Stimulated activated CD8-positive, alpha-beta memory T cell treated with anti-CD3 and anti-CD28 coated beads, Interleukin-7, amount 100 ng/mL, for 48 hours (primary cell): ENCODE results near the gene DLG2.
"Not testable (repeated sequence)": the region's sequence is repeated elsewhere in the genome, so short reads cannot be mapped to it uniquely, and the experiment has no call there.

Experiments used
- DNase-seq, 2 donors: peaks; one replicate each; pipeline ENCODE4 v3.0.0-alpha.2; 2020; ENCODE audit warnings: low read depth in 1 of 2; ENCODE audit errors: extremely low read depth in 1 of 2

The DLG2 gene

GRCh38 chr11:85044911-85045310 lies 582.2 kb downstream of the DLG2 start:
- DNase-seq: no peak

GRCh38 chr11:85042361-85042760 lies 584.8 kb downstream of the DLG2 start:
- DNase-seq: no peak

GRCh38 chr11:85040166-85040565 lies 587.0 kb downstream of the DLG2 start:
- DNase-seq: no peak

GRCh38 chr11:85029964-85030363 lies 597.2 kb downstream of the DLG2 start:
- no peak for DNase-seq

- DNase-seq: no peak
Measured at GRCh38 chr11:85028329-85029101, 598.6 kb downstream of the DLG2 start.

GRCh38 chr11:85027346-85027745 lies 599.8 kb downstream of the DLG2 start:
- no peak for DNase-seq

GRCh38 chr11:85021058-85021457 lies 606.1 kb downstream of the DLG2 start:
- no peak for DNase-seq

- no peak for DNase-seq
Measured at GRCh38 chr11:84993386-84993785, 633.8 kb downstream of the DLG2 start.

GRCh38 chr11:84990141-84990540 lies 637.0 kb downstream of the DLG2 start:
- no peak for DNase-seq

GRCh38 chr11:84987686-84988187 lies 639.4 kb downstream of the DLG2 start:
- not testable (repeated sequence) for DNase-seq

GRCh38 chr11:84981301-84981700 lies 645.8 kb downstream of the DLG2 start:
- no peak for DNase-seq

GRCh38 chr11:84969103-84969502 lies 658.0 kb downstream of the DLG2 start:
- no peak for DNase-seq

GRCh38 chr11:84965484-84965883 lies 661.7 kb downstream of the DLG2 start:
- no peak for DNase-seq

- no peak for DNase-seq
Measured at GRCh38 chr11:84963240-84963639, 663.9 kb downstream of the DLG2 start.

GRCh38 chr11:84962018-84962417 lies 665.1 kb downstream of the DLG2 start:
- no peak for DNase-seq

GRCh38 chr11:84958295-84958694 lies 668.8 kb downstream of the DLG2 start:
- DNase-seq: no peak

GRCh38 chr11:84950569-84951270 lies 676.4 kb downstream of the DLG2 start:
- DNase-seq: no peak

GRCh38 chr11:84947970-84948580 lies 679.1 kb downstream of the DLG2 start:
- DNase-seq: no peak

- DNase-seq: no peak
Measured at GRCh38 chr11:84947070-84947469, 680.1 kb downstream of the DLG2 start.

- DNase-seq: no peak
Measured at GRCh38 chr11:84930863-84931262, 696.3 kb downstream of the DLG2 start.

- no peak for DNase-seq
Measured at GRCh38 chr11:84929738-84930137, 697.4 kb downstream of the DLG2 start.
